ENCODE measurements around the gene MRFAP1L1.
"Not testable (repeated sequence)": the region's sequence is repeated elsewhere in the genome, so short reads cannot be mapped to it uniquely, and the experiment has no call there.

The MRFAP1L1 gene

GRCh38 chr4:6709230-6710114, at the start of gene MRFAP1L1:
Gene MRFAP1L1, minus strand, starts transcription at chr4:6709865. Its CDS starts 236 bp downstream, at chr4:6709629.
- DNase-seq: peak; percentile 94

- no peak for DNase-seq
Measured at GRCh38 chr4:6758728-6759127, 49.1 kb upstream of the MRFAP1L1 start.

GRCh38 chr4:6756345-6756744, 46.7 kb upstream of the MRFAP1L1 start:
- not testable (repeated sequence) for DNase-seq

- no peak for DNase-seq
Measured at GRCh38 chr4:6755088-6755753, 45.6 kb upstream of the MRFAP1L1 start.

GRCh38 chr4:6754481-6755087, 44.9 kb upstream of the MRFAP1L1 start:
- DNase-seq: no peak

- DNase-seq: no peak
Measured at GRCh38 chr4:6753891-6754290, 44.2 kb upstream of the MRFAP1L1 start.

GRCh38 chr4:6753103-6753560, 43.5 kb upstream of the MRFAP1L1 start:
- DNase-seq: no peak

- DNase-seq: no peak
Measured at GRCh38 chr4:6752486-6752829, 42.8 kb upstream of the MRFAP1L1 start.

GRCh38 chr4:6751611-6752485, 42.2 kb upstream of the MRFAP1L1 start:
- no peak for DNase-seq

- no peak for DNase-seq
Measured at GRCh38 chr4:6750286-6751221, 40.9 kb upstream of the MRFAP1L1 start.

GRCh38 chr4:6749340-6750171, 39.9 kb upstream of the MRFAP1L1 start:
- no peak for DNase-seq

- DNase-seq: no peak
Measured at GRCh38 chr4:6748286-6748685, 38.6 kb upstream of the MRFAP1L1 start.

GRCh38 chr4:6747294-6748051, 37.8 kb upstream of the MRFAP1L1 start:
- DNase-seq: no peak

- DNase-seq: no peak
Measured at GRCh38 chr4:6746721-6747293, 37.1 kb upstream of the MRFAP1L1 start.

GRCh38 chr4:6742989-6743388, 33.3 kb upstream of the MRFAP1L1 start:
- no peak for DNase-seq

- DNase-seq: no peak
Measured at GRCh38 chr4:6742507-6742906, 32.8 kb upstream of the MRFAP1L1 start.

GRCh38 chr4:6740347-6740746, 30.7 kb upstream of the MRFAP1L1 start:
- DNase-seq: no peak

- no peak for DNase-seq
Measured at GRCh38 chr4:6739920-6740319, 30.3 kb upstream of the MRFAP1L1 start.

GRCh38 chr4:6734165-6734786, 24.6 kb upstream of the MRFAP1L1 start:
- no peak for DNase-seq

All from activated T-cell treated with anti-CD3 and anti-CD28 coated beads for 4 hours (primary cell).